ENCODE data around the gene MAPKAP1.

DNA sequence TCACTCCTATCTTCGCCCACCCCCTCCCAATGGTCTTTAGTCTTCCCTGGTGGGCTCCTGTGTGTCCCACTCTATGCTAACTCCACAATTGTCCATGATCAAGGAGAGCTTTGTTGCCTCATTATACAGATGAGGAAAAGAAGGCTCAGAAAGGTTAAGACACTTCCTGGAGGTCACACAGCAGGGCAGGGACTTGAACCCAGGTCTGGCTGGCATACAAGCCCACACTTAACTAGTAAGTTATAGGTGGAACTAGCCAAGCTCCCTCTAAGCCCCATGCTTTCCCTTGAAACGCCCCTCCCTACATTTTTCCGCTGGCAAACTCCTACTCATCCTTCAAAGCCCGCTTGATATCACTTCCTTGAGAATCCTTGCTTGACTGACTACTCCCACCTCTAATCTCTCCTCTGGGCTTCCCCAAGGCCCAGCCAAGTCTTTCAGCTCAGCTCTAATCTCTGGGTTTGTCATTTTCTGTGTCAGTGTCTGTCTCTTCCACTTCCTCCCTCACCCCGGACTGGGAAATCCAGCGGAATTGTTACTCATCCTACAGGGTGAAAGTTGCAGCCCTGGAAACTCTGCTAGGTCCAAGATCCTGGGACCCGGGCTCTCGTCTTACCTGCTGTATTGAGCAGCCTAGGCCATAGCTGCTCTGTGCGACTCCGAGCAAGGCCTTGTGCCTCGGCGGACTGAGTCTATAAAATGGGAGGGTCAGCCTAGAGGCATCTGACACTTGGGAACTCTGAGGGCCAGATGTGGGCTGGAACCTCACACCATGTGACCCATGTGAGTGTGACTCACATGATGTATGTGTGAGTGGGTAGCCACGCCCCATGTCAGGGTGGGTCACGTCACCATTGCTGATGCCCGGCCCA, 300.8 kb downstream of the MAPKAP1 start:
- TF ChIP-seq, protein P1, sequence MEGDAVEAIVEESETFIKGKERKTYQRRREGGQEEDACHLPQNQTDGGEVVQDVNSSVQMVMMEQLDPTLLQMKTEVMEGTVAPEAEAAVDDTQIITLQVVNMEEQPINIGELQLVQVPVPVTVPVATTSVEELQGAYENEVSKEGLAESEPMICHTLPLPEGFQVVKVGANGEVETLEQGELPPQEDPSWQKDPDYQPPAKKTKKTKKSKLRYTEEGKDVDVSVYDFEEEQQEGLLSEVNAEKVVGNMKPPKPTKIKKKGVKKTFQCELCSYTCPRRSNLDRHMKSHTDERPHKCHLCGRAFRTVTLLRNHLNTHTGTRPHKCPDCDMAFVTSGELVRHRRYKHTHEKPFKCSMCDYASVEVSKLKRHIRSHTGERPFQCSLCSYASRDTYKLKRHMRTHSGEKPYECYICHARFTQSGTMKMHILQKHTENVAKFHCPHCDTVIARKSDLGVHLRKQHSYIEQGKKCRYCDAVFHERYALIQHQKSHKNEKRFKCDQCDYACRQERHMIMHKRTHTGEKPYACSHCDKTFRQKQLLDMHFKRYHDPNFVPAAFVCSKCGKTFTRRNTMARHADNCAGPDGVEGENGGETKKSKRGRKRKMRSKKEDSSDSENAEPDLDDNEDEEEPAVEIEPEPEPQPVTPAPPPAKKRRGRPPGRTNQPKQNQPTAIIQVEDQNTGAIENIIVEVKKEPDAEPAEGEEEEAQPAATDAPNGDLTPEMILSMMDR (IDR thresholded peaks at IDR 0.05): no peak
- no peak for TF ChIP-seq POLR2A (IDR thresholded peaks at IDR 0.05)
